D341Med (cell line): ENCODE results near the gene BBS7.

Experiments used
- DNase-seq: peaks from one replicate; pipeline ENCODE4 v3.0.0; 2012; ENCODE audit warnings: low spot score

BBS7 gene

GRCh38 chr4:121869841-121870822 is at the start of gene BBS7:
BBS7 (minus strand) TSS chr4:121870474; CDS start chr4:121870313, 161 bp downstream.
- DNase-seq = peak; percentile 95

DNA sequence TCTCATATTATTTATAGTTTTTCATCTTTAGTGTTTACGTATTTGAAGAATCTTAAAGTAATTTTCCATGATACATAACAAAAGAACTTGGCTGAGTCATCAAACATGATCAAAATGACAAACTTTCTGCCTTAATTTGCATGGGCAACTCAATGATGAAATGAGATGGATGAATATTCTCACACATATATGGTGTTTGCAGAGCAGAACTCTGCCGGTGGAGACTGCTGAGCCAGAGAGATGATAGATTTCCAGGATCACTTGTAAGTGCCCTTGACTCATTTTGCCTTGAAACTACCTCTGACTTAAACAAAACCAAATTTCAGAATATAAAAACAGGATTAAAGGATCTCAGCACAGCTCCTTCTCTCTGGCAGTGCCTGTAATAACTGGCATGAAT is 43.4 kb upstream of the BBS7 start:
- no peak for DNase-seq

DNA sequence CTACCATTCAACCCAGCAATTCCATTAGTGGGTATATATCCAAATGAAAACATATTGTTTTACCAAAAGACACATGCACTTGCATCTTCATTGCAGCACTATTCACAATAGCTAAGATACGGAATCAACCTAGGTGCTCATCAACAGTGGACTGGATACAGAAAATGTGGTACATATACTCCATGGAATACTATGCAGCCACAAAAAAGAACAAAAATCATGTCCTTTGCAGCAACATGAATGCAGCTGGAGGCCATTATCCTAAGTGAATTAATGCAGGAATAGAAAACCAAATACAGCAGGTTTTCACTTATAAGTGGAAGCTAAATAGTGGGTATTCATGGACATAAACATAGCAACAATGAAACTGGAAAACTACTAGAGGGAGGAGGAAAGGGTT is 38.1 kb upstream of the BBS7 start:
- no peak for DNase-seq

- DNase-seq = peak; percentile 61
Measured at GRCh38 chr4:121900132-121900983, 30.1 kb upstream of the BBS7 start.

- DNase-seq = no peak
Measured at GRCh38 chr4:121898150-121898549, 27.9 kb upstream of the BBS7 start.

- no peak for DNase-seq
Measured at GRCh38 chr4:121888134-121888533, 17.9 kb upstream of the BBS7 start.

GRCh38 chr4:121885115-121885514 is 14.8 kb upstream of the BBS7 start:
- no peak for DNase-seq

DNA sequence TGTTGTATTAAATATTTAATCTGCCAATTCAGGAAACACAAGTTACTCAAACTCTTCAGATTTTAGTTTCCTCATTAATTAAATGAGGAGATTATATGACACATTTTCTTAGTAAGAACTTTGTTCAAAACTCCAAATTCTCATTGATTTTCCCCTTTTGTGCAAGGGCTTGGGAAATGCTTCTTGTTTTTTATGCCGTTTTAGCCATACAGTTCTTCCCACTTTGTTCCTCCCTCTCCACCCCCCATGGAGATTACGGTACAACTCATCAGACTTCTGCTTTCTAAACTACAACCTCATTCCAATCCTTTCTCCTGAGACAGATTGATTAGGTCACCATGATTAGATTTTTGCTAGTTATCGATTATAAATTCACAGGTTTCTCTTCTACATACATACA is 10.9 kb upstream of the BBS7 start:
- no peak for DNase-seq

DNA sequence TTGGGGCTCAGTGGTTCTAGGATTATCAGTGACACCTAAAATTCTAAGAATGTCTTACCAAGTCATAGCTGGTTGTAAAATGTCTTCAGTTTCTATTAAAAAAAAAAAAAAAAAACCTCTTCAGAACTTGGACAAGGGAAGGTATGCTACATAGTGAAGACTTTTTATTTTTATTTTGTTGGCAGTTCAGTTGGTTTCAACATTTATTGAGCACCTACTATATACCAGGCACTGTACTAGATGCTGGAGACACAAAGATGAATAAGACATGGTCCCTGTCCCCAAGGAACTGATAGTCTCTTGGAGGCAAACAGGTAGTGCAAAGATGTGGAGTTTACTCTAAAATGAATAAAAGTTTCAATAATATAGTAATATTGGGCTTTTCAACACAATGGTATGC is 8.9 kb upstream of the BBS7 start:
- DNase-seq = no peak

DNA sequence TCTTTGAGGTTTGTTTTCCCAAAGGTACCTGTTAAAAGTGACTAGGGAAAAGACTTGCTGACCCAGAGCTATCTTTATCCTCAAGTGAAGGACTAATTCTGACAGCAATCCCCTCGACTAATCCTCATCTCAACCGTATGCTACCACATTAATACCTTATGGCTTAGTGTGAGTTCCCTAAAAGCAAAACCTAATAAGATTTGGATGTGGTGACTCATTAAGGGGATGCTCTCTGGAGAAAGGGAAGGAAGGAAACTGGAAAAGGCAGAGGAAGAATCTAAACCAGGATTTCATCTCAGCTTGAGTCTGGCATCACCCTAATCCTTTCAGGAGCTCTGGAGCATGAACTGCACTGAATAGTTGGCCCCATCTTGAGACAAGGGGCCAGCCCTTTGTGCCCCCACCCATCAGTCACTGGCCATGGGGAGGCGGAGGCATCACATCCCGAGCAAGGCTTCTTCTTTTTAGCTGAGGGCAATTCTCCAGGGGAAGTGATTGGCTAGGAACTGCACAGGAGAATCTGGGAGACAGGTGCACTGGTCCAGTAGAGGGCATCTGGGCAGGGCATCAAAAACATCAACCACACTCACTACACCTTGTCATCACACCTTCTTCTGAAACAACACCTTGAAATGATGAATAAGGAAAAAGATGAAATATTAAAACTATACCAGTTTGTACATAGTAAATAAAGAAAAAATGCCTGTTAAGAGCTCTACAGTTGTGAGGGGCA is 6.9 kb upstream of the BBS7 start:
- DNase-seq = peak; percentile 60

- DNase-seq = no peak
Measured at GRCh38 chr4:121876070-121876469, 5.8 kb upstream of the BBS7 start.

DNA sequence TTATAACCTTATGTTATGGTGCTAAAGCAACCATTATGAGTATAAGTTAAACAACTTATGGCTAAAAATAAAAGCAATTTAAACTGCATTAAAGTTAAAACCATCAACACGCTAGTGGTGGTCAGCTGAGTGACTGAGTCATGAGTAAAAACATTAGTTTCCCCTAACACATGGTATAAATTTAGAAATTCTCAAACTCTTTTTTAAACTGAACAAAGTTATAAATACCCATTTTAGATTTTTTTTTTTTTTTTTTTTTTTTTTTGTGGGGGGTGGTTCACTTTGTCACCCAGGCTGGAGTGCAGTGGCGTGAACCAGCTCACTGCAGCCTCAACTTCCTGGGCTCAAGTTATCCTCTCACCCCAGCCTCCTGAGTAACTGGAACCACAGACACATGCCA is 5.4 kb upstream of the BBS7 start:
- DNase-seq = no peak

- DNase-seq = no peak
Measured at GRCh38 chr4:121873604-121874003, 3.3 kb upstream of the BBS7 start.

DNA sequence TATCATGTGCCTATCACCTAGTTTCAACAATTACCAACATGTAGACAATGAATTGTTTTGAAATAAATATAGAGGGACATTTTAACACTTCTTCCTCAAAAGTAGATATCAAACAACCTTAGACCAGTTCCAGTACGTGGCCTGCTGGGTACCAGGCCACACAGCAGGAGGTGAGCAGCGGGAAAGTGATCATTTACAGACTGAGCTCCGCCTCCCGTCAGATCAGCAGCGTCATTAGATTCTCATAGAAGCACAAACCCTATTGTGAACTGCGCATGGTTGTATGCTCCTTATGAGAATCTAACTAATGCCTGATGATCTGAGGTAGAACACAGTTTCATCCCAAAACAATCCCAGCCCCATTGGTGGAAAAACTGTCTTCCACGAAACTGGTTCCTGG is 6.5 kb downstream of the BBS7 start:
- no peak for DNase-seq

- no peak for DNase-seq
Measured at GRCh38 chr4:121861426-121861825, 8.8 kb downstream of the BBS7 start.

- no peak for DNase-seq
Measured at GRCh38 chr4:121860121-121860520, 10.2 kb downstream of the BBS7 start.

- no peak for DNase-seq
Measured at GRCh38 chr4:121851354-121851753, 18.9 kb downstream of the BBS7 start.

- DNase-seq = no peak
Measured at GRCh38 chr4:121846662-121847061, 23.6 kb downstream of the BBS7 start.

DNA sequence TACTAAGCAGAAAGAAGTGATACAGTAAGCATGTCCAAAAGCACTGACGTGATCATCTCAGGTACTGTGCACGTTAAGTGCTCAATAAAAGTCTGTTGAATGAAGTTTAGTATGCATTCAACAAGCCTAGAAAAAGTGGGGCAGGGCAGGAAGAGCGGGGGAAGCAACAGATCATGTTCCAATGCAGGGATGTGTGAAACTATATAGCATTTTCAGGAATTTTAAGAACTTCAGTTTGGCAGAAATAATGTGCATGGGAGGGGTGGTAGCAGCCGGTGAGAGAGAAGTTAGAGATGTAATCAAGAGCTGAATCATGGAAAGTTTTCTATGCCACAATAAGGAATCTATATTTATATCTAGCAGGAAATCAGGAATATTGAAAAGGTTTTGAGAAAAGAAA is 27.4 kb downstream of the BBS7 start:
- no peak for DNase-seq

- DNase-seq = no peak
Measured at GRCh38 chr4:121838136-121838535, 32.1 kb downstream of the BBS7 start.

DNA sequence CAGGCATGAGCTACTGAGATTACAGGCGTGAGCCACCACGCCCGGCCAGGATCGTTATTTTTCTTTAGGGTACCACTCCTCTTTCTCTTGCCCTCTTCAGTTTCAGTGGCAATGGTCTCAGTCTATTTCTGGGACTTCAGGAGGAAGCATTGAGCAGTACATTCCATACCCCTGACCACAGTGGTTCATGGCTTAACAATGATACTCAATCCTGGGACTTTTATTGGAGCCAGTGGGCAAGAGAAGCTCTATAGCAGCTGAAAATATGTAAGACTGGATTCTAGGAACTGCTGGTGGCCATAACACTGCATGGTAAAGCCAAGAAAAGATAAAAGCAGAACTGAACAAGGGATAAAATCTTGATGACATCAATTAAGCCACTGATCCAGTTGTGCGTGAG is 40.8 kb downstream of the BBS7 start:
- no peak for DNase-seq

GRCh38 chr4:121827853-121828252 is 42.4 kb downstream of the BBS7 start:
- DNase-seq = no peak
